ENCODE measurements around the gene GALNT4. TPM values are rescaled to one million over a fixed set of nuclear protein-coding genes. Genes with fewer than 3 reads are reported as not detected.

Gene GALNT4
- total RNA-seq, 1 experiment from 2014 or later: 7.1 TPM

DNA sequence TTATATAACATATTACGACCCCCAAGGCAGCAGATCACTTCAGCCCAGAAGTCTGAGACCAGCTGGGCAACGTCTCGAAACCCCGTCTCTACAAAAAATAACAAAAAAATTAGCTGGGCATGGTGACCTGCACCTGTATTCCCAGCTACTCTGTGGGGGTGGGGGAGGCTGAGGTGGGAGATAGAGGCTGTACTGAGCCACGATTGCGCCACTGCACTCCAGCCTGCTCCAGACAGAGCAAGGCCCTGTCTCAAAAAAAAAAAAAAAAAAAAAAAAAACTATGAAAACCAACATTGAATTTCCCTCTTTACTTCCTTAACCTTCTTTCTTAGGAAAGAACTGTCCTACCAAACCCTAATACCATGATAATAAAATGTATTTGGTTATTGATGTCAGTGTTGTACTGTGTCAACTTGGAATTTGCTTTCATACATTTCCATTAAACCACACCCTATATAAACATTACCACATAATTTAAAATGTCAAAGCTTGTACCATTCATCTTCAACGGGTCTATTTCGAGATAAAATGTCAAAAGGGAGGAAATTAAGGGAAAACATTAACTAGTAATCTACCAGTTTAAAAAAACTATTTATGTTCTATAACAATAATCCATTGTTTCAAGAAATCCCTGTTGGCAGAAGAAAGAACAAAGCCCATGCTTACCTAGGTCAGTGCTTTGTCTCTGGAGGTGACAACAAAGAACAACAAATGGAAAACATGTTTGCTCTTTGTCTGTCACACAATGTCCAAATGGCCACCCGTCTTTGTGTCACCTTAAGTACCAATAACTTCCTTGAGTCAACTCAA lies 17.4 kb downstream of the GALNT4 start:
- no peaks in the 10 kb centered on the region for H3K27me3 ChIP-seq (ENCODE audit: low read length)
- H3K4me1 ChIP-seq (ENCODE audit: low read length): no peaks in the 10 kb centered on the region
- no peaks in the 10 kb centered on the region for H3K9me3 ChIP-seq (ENCODE audit: low read length)
- no peak overlapping the region for H3K4me3 ChIP-seq (ENCODE audit: low read length)
- DNase-seq: no peak
- H3K4me2 ChIP-seq (ENCODE audit: low read depth, low read length, poor library complexity, severe bottlenecking): no peak overlapping the region
- H3K9me2 ChIP-seq (replicated peaks; ENCODE audit: insufficient read depth, low read length): no peaks in the 10 kb centered on the region
- H3K79me2 ChIP-seq (ENCODE audit: low read length): peaks cover 12% of the 10 kb centered on the region
- no peaks in the 10 kb centered on the region for H3K36me3 ChIP-seq (ENCODE audit: insufficient read depth, low read length)
- H2AFZ ChIP-seq (ENCODE audit: low read length): no peak overlapping the region
- H3K9ac ChIP-seq (ENCODE audit: low read length): no peak overlapping the region
- H4K20me1 ChIP-seq (ENCODE audit: insufficient read depth, low read depth, low read length): no peaks in the 10 kb centered on the region
- no peak overlapping the region for H3K27ac ChIP-seq (ENCODE audit: low read length)

GRCh38 chr12:89506050-89506449 lies 18.5 kb downstream of the GALNT4 start:
- Histone ChIP-seq H3K79me2 (ENCODE audit: low read length) (peaks cover 12% of the 10 kb centered on the region), H3K4me1 (ENCODE audit: low read length) (no peaks in the 10 kb centered on the region), H3K27me3 (ENCODE audit: low read length) (no peaks in the 10 kb centered on the region), H3K4me2 (ENCODE audit: low read depth, low read length, poor library complexity, severe bottlenecking) (no peak overlapping the region), H3K27ac (ENCODE audit: low read length) (no peak overlapping the region), H3K9me3 (ENCODE audit: low read length) (no peaks in the 10 kb centered on the region), H2AFZ (ENCODE audit: low read length) (no peak overlapping the region), H3K4me3 (ENCODE audit: low read length) (no peak overlapping the region), H4K20me1 (ENCODE audit: insufficient read depth, low read depth, low read length) (no peaks in the 10 kb centered on the region), H3K9ac (ENCODE audit: low read length) (no peak overlapping the region), H3K9me2 (replicated peaks; ENCODE audit: insufficient read depth, low read length) (no peaks in the 10 kb centered on the region), H3K36me3 (ENCODE audit: insufficient read depth, low read length) (no peaks in the 10 kb centered on the region)
- DNase-seq: no peak

- DNase-seq: no peak
- Histone ChIP-seq H3K9me3 (ENCODE audit: low read length) (no peaks in the 10 kb centered on the region), H3K36me3 (ENCODE audit: insufficient read depth, low read length) (no peaks in the 10 kb centered on the region), H4K20me1 (ENCODE audit: insufficient read depth, low read depth, low read length) (no peaks in the 10 kb centered on the region), H3K27ac (ENCODE audit: low read length) (no peak overlapping the region), H2AFZ (ENCODE audit: low read length) (no peak overlapping the region), H3K4me2 (ENCODE audit: low read depth, low read length, poor library complexity, severe bottlenecking) (no peak overlapping the region), H3K79me2 (ENCODE audit: low read length) (peaks cover 12% of the 10 kb centered on the region), H3K4me1 (ENCODE audit: low read length) (no peaks in the 10 kb centered on the region), H3K9ac (ENCODE audit: low read length) (no peak overlapping the region), H3K9me2 (replicated peaks; ENCODE audit: insufficient read depth, low read length) (no peaks in the 10 kb centered on the region), H3K4me3 (ENCODE audit: low read length) (no peak overlapping the region), H3K27me3 (ENCODE audit: low read length) (no peaks in the 10 kb centered on the region)
Measured at GRCh38 chr12:89504560-89505346, 19.8 kb downstream of the GALNT4 start.

GRCh38 chr12:89501793-89502192 lies 22.8 kb downstream of the GALNT4 start:
- Histone ChIP-seq H3K27ac (ENCODE audit: low read length) (no peak overlapping the region), H3K36me3 (ENCODE audit: insufficient read depth, low read length) (no peaks in the 10 kb centered on the region), H3K9me3 (ENCODE audit: low read length) (no peaks in the 10 kb centered on the region), H3K4me3 (ENCODE audit: low read length) (no peak overlapping the region), H4K20me1 (ENCODE audit: insufficient read depth, low read depth, low read length) (no peaks in the 10 kb centered on the region), H3K9me2 (replicated peaks; ENCODE audit: insufficient read depth, low read length) (no peaks in the 10 kb centered on the region), H2AFZ (ENCODE audit: low read length) (no peak overlapping the region), H3K79me2 (ENCODE audit: low read length) (peaks cover 18% of the 10 kb centered on the region), H3K4me2 (ENCODE audit: low read depth, low read length, poor library complexity, severe bottlenecking) (no peak overlapping the region), H3K4me1 (ENCODE audit: low read length) (no peaks in the 10 kb centered on the region), H3K9ac (ENCODE audit: low read length) (no peak overlapping the region), H3K27me3 (ENCODE audit: low read length) (no peaks in the 10 kb centered on the region)
- no peak for DNase-seq

DNA sequence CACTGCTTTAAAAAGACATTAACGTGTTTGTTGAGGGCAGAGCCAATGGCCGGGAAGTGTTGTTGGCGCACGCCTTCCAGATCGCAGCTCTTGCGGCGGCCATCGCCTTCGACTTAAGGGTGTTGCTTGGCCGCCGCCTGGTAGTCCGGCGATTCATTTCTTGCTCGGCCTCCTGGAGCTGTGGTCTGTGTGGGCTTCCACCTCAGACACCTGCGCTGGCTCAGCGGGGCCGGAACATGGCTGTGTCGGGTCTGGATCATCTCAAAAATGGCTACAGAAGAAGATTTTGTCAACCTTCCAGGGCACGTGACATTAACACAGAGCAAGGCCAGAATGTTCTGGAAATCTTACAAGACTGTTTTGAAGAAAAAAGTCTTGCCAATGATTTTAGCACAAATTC lies 24.7 kb downstream of the GALNT4 start:
- Histone ChIP-seq H3K27ac (ENCODE audit: low read length) (no peak overlapping the region), H3K9me2 (replicated peaks; ENCODE audit: insufficient read depth, low read length) (no peaks in the 10 kb centered on the region), H3K36me3 (ENCODE audit: insufficient read depth, low read length) (no peaks in the 10 kb centered on the region), H3K9ac (ENCODE audit: low read length) (no peak overlapping the region), H3K79me2 (ENCODE audit: low read length) (peaks cover 9% of the 10 kb centered on the region), H3K4me2 (ENCODE audit: low read depth, low read length, poor library complexity, severe bottlenecking) (no peak overlapping the region), H3K4me1 (ENCODE audit: low read length) (peaks cover 7% of the 10 kb centered on the region), H2AFZ (ENCODE audit: low read length) (no peak overlapping the region), H4K20me1 (ENCODE audit: insufficient read depth, low read depth, low read length) (no peaks in the 10 kb centered on the region), H3K4me3 (ENCODE audit: low read length) (no peak overlapping the region), H3K27me3 (ENCODE audit: low read length) (no peaks in the 10 kb centered on the region), H3K9me3 (ENCODE audit: low read length) (no peaks in the 10 kb centered on the region)
- DNase-seq: no peak

GRCh38 chr12:89497467-89497866 lies 27.1 kb downstream of the GALNT4 start:
- Histone ChIP-seq H3K9ac (ENCODE audit: low read length) (no peak overlapping the region), H3K4me3 (ENCODE audit: low read length) (no peak overlapping the region), H3K79me2 (ENCODE audit: low read length) (peaks cover 7% of the 10 kb centered on the region)

DNA sequence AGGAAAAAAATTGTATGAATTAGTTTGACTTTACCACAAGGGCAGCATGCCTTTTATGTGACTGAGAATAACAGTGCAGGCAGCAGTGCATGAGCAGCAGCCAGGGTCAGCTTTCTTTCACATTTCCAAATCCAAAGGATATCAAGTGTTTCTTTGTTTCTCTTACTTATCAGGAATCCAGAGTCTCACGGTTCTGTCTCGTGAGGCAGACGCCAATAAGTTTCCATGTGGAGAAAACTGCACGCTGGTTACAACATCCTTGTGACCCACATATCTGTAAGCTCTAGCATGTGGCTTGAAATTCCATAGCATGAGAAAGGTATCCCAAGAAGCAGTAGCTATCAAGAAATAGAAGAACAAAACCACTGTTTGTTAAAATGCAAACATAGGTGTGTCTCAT lies 27.6 kb downstream of the GALNT4 start:
- Histone ChIP-seq H3K4me2 (ENCODE audit: low read depth, low read length, poor library complexity, severe bottlenecking) (no peak overlapping the region), H3K9me2 (replicated peaks; ENCODE audit: insufficient read depth, low read length) (no peaks in the 10 kb centered on the region), H3K79me2 (ENCODE audit: low read length) (peaks cover 7% of the 10 kb centered on the region), H3K27ac (ENCODE audit: low read length) (no peak overlapping the region), H2AFZ (ENCODE audit: low read length) (no peak overlapping the region), H4K20me1 (ENCODE audit: insufficient read depth, low read depth, low read length) (no peaks in the 10 kb centered on the region), H3K4me1 (ENCODE audit: low read length) (peaks cover 11% of the 10 kb centered on the region), H3K4me3 (ENCODE audit: low read length) (no peak overlapping the region), H3K36me3 (ENCODE audit: insufficient read depth, low read length) (no peaks in the 10 kb centered on the region), H3K27me3 (ENCODE audit: low read length) (no peaks in the 10 kb centered on the region), H3K9ac (ENCODE audit: low read length) (no peak overlapping the region), H3K9me3 (ENCODE audit: low read length) (no peaks in the 10 kb centered on the region)
- DNase-seq: no peak

More at GRCh38 chr12:89497467-89497866, 27.1 kb downstream of the GALNT4 start:
- no peak overlapping the region for H2AFZ ChIP-seq (ENCODE audit: low read length)
- H3K27ac ChIP-seq (ENCODE audit: low read length): no peak overlapping the region
- H3K4me1 ChIP-seq (ENCODE audit: low read length): peaks cover 11% of the 10 kb centered on the region
- DNase-seq: no peak
- H3K27me3 ChIP-seq (ENCODE audit: low read length): no peaks in the 10 kb centered on the region
- H3K4me2 ChIP-seq (ENCODE audit: low read depth, low read length, poor library complexity, severe bottlenecking): no peak overlapping the region
- no peaks in the 10 kb centered on the region for H3K36me3 ChIP-seq (ENCODE audit: insufficient read depth, low read length)
- no peaks in the 10 kb centered on the region for H3K9me3 ChIP-seq (ENCODE audit: low read length)
- no peaks in the 10 kb centered on the region for H3K9me2 ChIP-seq (replicated peaks; ENCODE audit: insufficient read depth, low read length)
- no peaks in the 10 kb centered on the region for H4K20me1 ChIP-seq (ENCODE audit: insufficient read depth, low read depth, low read length)

GRCh38 chr12:89494411-89495231 lies 30.0 kb downstream of the GALNT4 start:
- H4K20me1 ChIP-seq (ENCODE audit: insufficient read depth, low read depth, low read length): no peaks in the 10 kb centered on the region
- H3K9ac ChIP-seq (ENCODE audit: low read length): no peak overlapping the region
- peaks cover 11% of the 10 kb centered on the region for H3K4me1 ChIP-seq (ENCODE audit: low read length)
- DNase-seq: no peak
- H3K27ac ChIP-seq (ENCODE audit: low read length): no peak overlapping the region
- H3K27me3 ChIP-seq (ENCODE audit: low read length): no peaks in the 10 kb centered on the region
- H2AFZ ChIP-seq (ENCODE audit: low read length): no peak overlapping the region
- H3K36me3 ChIP-seq (ENCODE audit: insufficient read depth, low read length): no peaks in the 10 kb centered on the region
- no peak overlapping the region for H3K4me2 ChIP-seq (ENCODE audit: low read depth, low read length, poor library complexity, severe bottlenecking)
- H3K79me2 ChIP-seq (ENCODE audit: low read length): peaks cover 7% of the 10 kb centered on the region
- H3K4me3 ChIP-seq (ENCODE audit: low read length): no peak overlapping the region
- no peaks in the 10 kb centered on the region for H3K9me2 ChIP-seq (replicated peaks; ENCODE audit: insufficient read depth, low read length)
- no peaks in the 10 kb centered on the region for H3K9me3 ChIP-seq (ENCODE audit: low read length)
